Activated CD8-positive, alpha-beta T cell treated with anti-CD3 and anti-CD28 coated beads, Interleukin-2, amount 10 ng/mL, durations not matched to agents 7 days and 5 days (primary cell): ENCODE data around the gene CAMK2D. TPM values are rescaled to one million over a fixed set of nuclear protein-coding genes. Genes with fewer than 3 reads are reported as not detected.
A peak's percentile ranks its signal among the peaks of the same experiment; 100 is the strongest.
"Not testable (repeated sequence)": the region's sequence is repeated elsewhere in the genome, so short reads cannot be mapped to it uniquely, and the experiment has no call there.

Experiments
- ATAC-seq: fragments of 150-1000 bp; cut with Tn5 transposase; one replicate; pipeline ENCODE4 v1.10.0; 2021; ENCODE audit warnings: moderate library complexity
- CTCF ChIA-PET: fragments of 350-600 bp; sonication (Branson Sonifier 250); formaldehyde crosslinking; loops from one replicate; lab custom pipeline; 2021; ENCODE audit warnings: antibody characterized with exemption; lab: Charles Lee
- POLR2A ChIA-PET: fragments of 350-600 bp; sonication (Branson Sonifier 250); formaldehyde crosslinking; loops from one replicate; lab custom pipeline; 2021; ENCODE audit warnings: antibody characterized with exemption; lab: Charles Lee
- DNase-seq: peaks from one replicate; pipeline ENCODE4 v3.0.0-alpha.2; 2020
- H3K27ac Mint-ChIP-seq: one replicate; pipeline ENCODE4 v1.8.0; 2021; ENCODE audit warnings: mild to moderate bottlenecking, mixed read lengths
- H3K27me3 Mint-ChIP-seq: one replicate; pipeline ENCODE4 v1.8.0; 2021; ENCODE audit warnings: low read depth, mixed read lengths
- H3K36me3 Mint-ChIP-seq: one replicate; pipeline ENCODE4 v1.8.0; 2021; ENCODE audit warnings: low read depth, mixed read lengths
- H3K4me1 Mint-ChIP-seq: one replicate; pipeline ENCODE4 v1.8.0; 2021; ENCODE audit warnings: low read depth, mixed read lengths
- H3K4me3 Mint-ChIP-seq: one replicate; pipeline ENCODE4 v1.8.0; 2021; ENCODE audit warnings: mild to moderate bottlenecking, mixed read lengths
- H3K9me3 Mint-ChIP-seq: one replicate; pipeline ENCODE4 v1.8.0; 2022; ENCODE audit warnings: mixed read lengths; ENCODE audit not compliant: insufficient read depth
- total RNA-seq, 2 experiments: library from RNA; stranded (reverse); gene quantifications; one replicate each; pipeline ENCODE4 v1.2.3, GENCODE V29; 2021

The CAMK2D gene
- total RNA-seq, 2 experiments from 2014 or later = 30.7 to 31.1 TPM

DNA sequence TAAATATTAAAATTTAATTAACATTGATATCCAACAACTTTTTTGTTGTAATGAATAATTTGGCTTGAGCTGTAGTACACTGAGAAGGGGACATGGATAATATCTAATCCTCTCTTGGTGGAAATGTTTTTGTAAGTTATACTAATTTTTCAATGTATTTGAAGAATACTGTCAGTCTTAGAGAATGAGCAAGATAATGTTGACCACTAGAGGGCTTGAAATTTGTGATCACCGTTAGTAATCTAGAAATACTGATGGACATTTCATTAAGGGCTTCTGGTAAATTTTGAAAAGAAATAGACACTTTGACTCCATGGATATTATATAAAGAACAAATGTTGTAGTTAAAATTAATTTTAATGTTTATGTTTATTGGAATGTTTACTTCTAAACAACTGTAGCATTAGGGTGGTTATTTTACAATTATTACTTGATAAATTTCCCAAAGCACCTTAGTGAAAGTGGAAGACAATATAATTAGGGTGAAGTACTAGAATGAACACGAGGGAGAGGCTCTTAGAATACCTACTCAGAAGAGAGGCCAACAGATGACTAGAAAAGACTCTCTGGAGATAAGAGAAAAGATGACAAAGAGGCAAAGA lies 20.0 kb upstream of the CAMK2D start:
- Mint-ChIP-seq H3K9me3 (no peaks in the 10 kb centered on the region), H3K4me1 (peaks cover 3% of the 10 kb centered on the region), H3K36me3 (no peaks in the 10 kb centered on the region), H3K27ac (no peak overlapping the region), H3K4me3 (no peak overlapping the region), H3K27me3 (no peaks in the 10 kb centered on the region)
- POLR2A ChIA-PET = no interaction called here
- ATAC-seq (no peak), DNase-seq (no peak)
- CTCF ChIA-PET = no interaction called here

DNA sequence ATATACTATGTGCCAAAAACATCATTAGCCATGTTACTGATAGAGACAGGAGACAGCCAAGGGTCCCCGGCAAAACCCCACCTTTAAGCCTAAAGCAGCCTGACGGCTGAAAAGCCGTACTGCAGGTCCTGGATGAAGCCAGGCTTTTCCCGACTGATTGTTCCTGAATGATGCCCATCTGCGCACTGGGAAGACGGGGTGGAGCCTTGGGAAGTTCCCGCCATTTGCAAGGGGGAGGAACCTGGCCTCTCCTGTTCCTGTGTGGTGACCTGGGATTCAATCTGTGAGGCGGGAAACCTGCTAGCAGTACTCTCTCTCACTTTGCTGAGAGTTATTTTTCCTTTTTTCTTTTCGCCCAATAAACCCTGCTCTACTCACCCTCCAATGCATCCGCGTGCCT lies 15.1 kb upstream of the CAMK2D start:
- Mint-ChIP-seq H3K27ac (no peak overlapping the region), H3K36me3 (peaks cover 5% of the 10 kb centered on the region), H3K4me3 (no peak overlapping the region), H3K4me1 (peaks cover 9% of the 10 kb centered on the region), H3K9me3 (no peaks in the 10 kb centered on the region), H3K27me3 (no peaks in the 10 kb centered on the region)
- ATAC-seq (no peak), DNase-seq (no peak)
- ChIA-PET POLR2A (interaction anchor here (1.1 kb wide), 1 partner anchor 10 kb away, joined by 3 read pairs; no protein-coding TSS in a partner anchor), CTCF (interaction anchor here (1.1 kb wide), 1 partner anchor 177 kb away, joined by 3 read pairs; no protein-coding TSS in a partner anchor)

DNA sequence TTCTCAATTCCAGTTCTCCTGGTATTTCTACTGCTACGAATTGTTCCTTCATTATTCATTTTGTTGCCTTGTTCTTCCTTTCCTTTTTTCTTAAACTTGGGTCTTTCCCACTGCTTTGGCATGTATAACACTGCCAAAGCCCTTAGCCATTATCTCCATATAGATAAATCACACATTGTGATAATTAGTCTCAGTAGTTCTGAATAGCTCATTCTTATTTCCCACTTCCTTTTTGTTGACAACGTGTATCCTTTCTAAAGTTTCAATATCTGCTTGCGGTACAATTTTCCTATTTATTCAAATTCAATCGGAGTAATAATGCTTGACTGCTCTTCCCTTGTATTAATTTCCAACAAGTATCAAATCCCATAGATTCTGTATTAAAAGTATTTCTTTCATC lies 14.5 kb upstream of the CAMK2D start:
- POLR2A ChIA-PET = interaction anchor here (1.1 kb wide), 1 partner anchor 9 kb away, joined by 3 read pairs; no protein-coding TSS in a partner anchor
- H3K4me3 Mint-ChIP-seq = no peak overlapping the region
- DNase-seq = no peak
- no peaks in the 10 kb centered on the region for H3K27me3 Mint-ChIP-seq
- no peak overlapping the region for H3K27ac Mint-ChIP-seq
- H3K9me3 Mint-ChIP-seq = no peaks in the 10 kb centered on the region
- H3K4me1 Mint-ChIP-seq = peaks cover 9% of the 10 kb centered on the region
- CTCF ChIA-PET = no interaction called here
- no peak for ATAC-seq
- H3K36me3 Mint-ChIP-seq = peaks cover 5% of the 10 kb centered on the region

DNA sequence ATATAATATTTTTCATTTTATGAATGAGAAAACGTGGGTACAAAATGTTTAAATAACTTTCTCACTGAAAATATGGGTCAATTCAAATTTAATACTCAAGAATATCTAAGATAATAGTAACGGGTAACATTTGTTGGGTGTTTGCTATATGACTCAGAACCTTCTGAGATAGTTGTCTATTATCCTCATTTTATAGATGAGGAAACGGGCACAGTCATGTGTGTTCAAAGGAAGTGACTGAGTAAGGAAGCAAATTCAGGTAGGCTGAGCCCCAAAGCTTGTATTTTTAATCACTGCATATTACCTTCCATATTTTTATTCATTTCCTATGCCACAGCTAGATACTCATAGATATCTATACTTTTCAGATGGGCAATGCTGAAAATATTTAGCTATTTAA lies 12.2 kb upstream of the CAMK2D start:
- no peak overlapping the region for H3K27ac Mint-ChIP-seq
- ATAC-seq (no peak), DNase-seq (no peak)
- H3K9me3 Mint-ChIP-seq = no peaks in the 10 kb centered on the region
- ChIA-PET POLR2A (interaction anchor here (1.7 kb wide), 1 partner anchor 11 kb away, joined by 7 read pairs; no protein-coding TSS in a partner anchor), CTCF (interaction anchor here (0.8 to 1.5 kb wide), 3 partner anchors 11 to 298 kb away, joined by 3 read pairs; no protein-coding TSS in a partner anchor)
- no peaks in the 10 kb centered on the region for H3K27me3 Mint-ChIP-seq
- H3K4me3 Mint-ChIP-seq = no peak overlapping the region
- H3K4me1 Mint-ChIP-seq = peaks cover 12% of the 10 kb centered on the region
- peaks cover 5% of the 10 kb centered on the region for H3K36me3 Mint-ChIP-seq

DNA sequence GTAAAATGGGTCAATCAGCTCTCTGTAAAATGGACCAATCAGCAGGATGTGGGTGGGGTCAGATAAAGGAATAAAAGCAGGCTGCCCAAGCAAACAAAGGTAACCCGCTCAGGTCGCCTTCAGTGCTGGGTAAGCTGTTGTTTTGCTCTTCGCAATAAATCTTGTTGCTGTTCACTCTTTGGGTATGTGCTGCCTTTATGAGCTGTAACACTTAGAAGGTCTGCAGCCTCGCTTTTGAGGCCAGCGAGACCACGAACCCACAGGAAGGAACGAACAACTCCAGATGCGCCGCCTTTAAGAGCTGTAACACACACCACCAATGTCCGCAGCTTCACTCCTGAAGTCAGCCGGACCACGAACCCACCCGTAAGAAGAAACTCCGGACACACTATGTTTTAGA lies 11.5 kb upstream of the CAMK2D start:
- Mint-ChIP-seq H3K36me3 (peaks cover 5% of the 10 kb centered on the region), H3K4me3 (no peak overlapping the region), H3K9me3 (no peaks in the 10 kb centered on the region), H3K27me3 (no peaks in the 10 kb centered on the region), H3K27ac (peak overlapping the region; percentile 12), H3K4me1 (peaks cover 12% of the 10 kb centered on the region)
- ChIA-PET POLR2A (interaction anchor here (0.7 to 1.7 kb wide), 2 partner anchors 10 to 125 kb away, joined by 3 to 7 read pairs; no protein-coding TSS in a partner anchor), CTCF (interaction anchor here (0.7 kb wide), 1 partner anchor 225 kb away, joined by 3 read pairs; no protein-coding TSS in a partner anchor)
- DNase-seq (peak; percentile 48), ATAC-seq (peak; percentile 42)

DNA sequence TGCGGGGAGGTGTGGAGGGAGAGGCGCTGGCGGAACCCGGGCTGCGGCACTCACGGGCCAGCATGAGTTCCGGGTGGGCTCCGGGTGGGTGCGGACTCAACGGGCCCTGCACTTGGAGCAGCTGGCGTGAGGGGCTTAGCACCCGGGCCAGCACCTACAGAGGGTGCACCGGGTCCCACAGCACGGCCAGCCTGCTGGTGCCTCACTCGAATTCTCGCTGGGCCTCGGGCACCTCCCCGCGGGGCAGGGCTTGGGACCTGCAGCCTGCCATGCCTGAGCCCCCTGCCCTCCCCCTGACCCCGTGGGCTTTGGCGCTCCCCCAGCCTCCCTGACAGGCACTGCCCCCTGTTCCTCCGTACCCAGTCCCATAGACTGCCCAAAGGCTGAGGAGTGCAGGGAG lies 10.8 kb upstream of the CAMK2D start:
- CTCF ChIA-PET = no interaction called here
- POLR2A ChIA-PET = interaction anchor here (1.7 kb wide), 1 partner anchor 10 kb away, joined by 7 read pairs; no protein-coding TSS in a partner anchor
- H3K4me1 Mint-ChIP-seq = peaks cover 17% of the 10 kb centered on the region
- DNase-seq (no peak), ATAC-seq (no peak)
- no peaks in the 10 kb centered on the region for H3K9me3 Mint-ChIP-seq
- H3K4me3 Mint-ChIP-seq = no peak overlapping the region
- H3K27me3 Mint-ChIP-seq = no peaks in the 10 kb centered on the region
- H3K27ac Mint-ChIP-seq = no peak overlapping the region
- H3K36me3 Mint-ChIP-seq = peaks cover 5% of the 10 kb centered on the region

DNA sequence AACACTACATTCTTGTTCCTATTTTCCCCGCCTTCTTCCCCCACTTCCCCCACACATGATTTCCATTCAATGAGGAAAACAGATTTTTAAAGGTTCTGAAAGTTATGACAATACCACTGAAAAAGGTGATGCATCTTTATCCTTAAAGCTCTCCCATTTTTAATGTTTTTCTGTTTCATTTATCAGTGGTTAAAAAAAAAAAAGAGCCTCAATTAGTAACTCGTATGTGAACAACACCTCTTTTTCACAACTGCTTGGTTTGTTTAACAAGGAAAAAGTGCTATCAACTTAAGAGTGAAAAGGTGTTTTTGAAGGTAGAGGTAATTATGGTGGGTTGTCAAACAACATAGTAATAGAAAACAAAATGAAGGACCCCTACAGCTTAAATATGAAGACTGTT lies 8.2 kb upstream of the CAMK2D start:
- POLR2A ChIA-PET = no interaction called here
- ATAC-seq = no peak
- Mint-ChIP-seq H3K27ac (no peak overlapping the region), H3K4me3 (no peak overlapping the region), H3K4me1 (peaks cover 26% of the 10 kb centered on the region), H3K27me3 (no peaks in the 10 kb centered on the region), H3K36me3 (peaks cover 5% of the 10 kb centered on the region), H3K9me3 (no peaks in the 10 kb centered on the region)
- CTCF ChIA-PET = no interaction called here
- DNase-seq = no peak

DNA sequence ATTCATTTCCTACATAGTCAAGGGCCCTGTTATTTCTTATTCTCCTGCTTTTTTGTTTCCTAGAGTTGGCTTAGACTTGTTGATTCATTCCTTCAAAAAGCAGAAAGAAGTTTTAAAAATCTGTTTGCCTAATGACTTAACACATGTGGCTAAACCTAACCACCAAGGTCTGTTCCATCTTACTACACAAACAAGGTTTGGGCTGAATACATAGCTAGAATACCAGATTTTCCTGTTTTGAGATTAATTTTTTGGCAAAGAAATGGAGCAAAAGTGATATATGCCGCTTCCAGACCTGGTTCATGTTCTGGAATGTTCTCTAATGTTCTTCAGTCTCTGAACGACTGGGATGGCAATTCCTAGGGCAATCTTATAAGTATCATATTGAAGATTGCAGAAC lies 7.4 kb upstream of the CAMK2D start:
- CTCF ChIA-PET = interaction anchor here (1.0 kb wide), 1 partner anchor 133 kb away, joined by 3 read pairs; no protein-coding TSS in a partner anchor
- DNase-seq = no peak
- Mint-ChIP-seq H3K9me3 (no peaks in the 10 kb centered on the region), H3K27me3 (no peaks in the 10 kb centered on the region), H3K4me1 (peaks cover 26% of the 10 kb centered on the region), H3K27ac (no peak overlapping the region), H3K4me3 (no peak overlapping the region), H3K36me3 (peaks cover 5% of the 10 kb centered on the region)
- POLR2A ChIA-PET = no interaction called here
- ATAC-seq = no peak

DNA sequence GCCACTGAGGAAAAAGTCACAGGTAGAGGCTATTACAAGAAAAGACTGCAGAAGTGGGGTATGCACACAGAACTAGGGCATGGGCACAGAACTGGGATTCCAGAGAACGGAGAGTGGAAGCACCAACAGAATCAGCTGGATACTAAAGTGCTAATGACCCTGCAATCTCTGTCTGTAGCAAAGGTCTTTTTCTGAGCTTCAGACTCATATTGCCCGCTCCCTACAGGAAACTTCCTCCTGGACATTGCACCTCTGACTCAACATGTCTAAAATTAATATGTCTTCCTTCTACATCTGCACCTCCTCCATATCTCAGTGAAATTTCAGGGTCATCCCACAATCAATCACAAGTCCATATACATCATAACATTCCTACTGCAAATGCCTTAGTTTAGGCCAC lies 5.3 kb upstream of the CAMK2D start:
- ChIA-PET CTCF (interaction anchor here (0.8 to 1.1 kb wide), 4 partner anchors 20 to 219 kb away, joined by 3 read pairs; no protein-coding TSS in a partner anchor), POLR2A (interaction anchor here (1.3 kb wide), 1 partner anchor 9 kb away, joined by 3 read pairs; no protein-coding TSS in a partner anchor)
- no peak overlapping the region for H3K4me3 Mint-ChIP-seq
- H3K27me3 Mint-ChIP-seq = no peaks in the 10 kb centered on the region
- no peaks in the 10 kb centered on the region for H3K36me3 Mint-ChIP-seq
- H3K4me1 Mint-ChIP-seq = peaks cover 24% of the 10 kb centered on the region
- H3K9me3 Mint-ChIP-seq = no peaks in the 10 kb centered on the region
- ATAC-seq (no peak), DNase-seq (no peak)
- no peak overlapping the region for H3K27ac Mint-ChIP-seq

DNA sequence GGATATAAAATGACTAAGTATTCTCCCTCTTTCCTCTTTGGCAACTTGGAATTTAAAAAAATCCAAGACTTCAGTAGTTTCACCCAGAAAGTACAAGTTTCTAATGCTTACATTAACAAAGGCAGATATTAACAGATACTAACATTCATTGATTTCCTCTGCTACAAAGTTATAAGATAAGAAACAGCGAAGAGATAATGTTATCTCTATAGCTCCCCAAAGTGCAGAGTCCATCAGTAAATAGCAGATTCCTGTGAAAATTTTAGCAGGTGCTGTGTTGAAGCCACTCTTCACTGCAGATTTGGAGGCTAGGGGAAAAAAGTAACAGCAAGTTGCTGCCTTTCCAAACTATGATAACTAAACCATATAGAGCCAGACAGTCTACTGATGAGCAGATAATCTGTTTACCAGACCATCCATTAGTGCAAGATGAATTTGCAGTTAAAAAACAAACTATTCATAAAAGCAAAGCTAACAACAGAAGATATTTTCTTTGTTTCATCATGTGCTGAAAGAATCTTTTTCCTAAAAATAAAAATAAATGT lies 3.3 kb upstream of the CAMK2D start:
- Mint-ChIP-seq H3K27ac (no peak overlapping the region), H3K27me3 (no peaks in the 10 kb centered on the region), H3K36me3 (peaks cover 2% of the 10 kb centered on the region), H3K4me1 (peaks cover 24% of the 10 kb centered on the region), H3K9me3 (no peaks in the 10 kb centered on the region), H3K4me3 (no peak overlapping the region)
- ChIA-PET POLR2A (no interaction called here), CTCF (no interaction called here)
- DNase-seq (no peak), ATAC-seq (no peak)

DNA sequence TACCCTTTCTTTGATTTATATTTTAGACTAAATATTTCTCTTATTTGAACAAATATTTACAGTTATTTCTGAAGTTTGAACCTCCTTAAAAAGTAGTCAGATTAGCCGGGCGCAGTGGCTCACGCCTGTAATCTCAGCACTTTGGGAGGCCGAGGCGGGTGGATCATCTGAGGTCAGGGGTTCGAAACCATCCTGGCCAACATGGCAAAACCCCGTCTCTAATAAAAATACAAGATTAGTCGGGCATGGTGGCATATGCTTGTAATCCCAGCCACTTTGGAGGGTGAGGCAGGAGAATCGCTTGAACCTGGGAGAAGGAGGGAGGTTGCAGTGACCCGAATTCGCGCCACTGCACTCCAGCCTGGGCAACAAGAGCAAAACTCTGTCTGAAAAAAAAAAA lies 2.4 kb upstream of the CAMK2D start:
- CTCF ChIA-PET, H3K4me3 Mint-ChIP-seq, H3K36me3 Mint-ChIP-seq, ATAC-seq, H3K9me3 Mint-ChIP-seq, DNase-seq, H3K27ac Mint-ChIP-seq, POLR2A ChIA-PET, H3K27me3 Mint-ChIP-seq: not testable (repeated sequence)
- H3K4me1 Mint-ChIP-seq = peaks cover 23% of the 10 kb centered on the region

DNA sequence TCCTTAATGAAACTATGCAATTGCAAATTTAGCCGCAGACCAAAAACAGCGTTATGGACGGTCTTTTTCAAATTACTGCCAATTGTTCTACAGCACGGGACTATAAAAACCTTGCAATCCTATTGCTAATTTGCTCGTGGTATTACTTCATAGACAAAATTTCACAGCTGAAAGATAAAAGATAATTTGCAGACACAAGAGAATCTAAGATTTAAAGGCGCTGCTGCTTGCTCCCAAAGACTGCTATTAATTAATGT lies 1.4 kb upstream of the CAMK2D start:
- Mint-ChIP-seq H3K27ac (peak overlapping the region; percentile 100), H3K4me1 (peaks cover 31% of the 10 kb centered on the region), H3K36me3 (peaks cover 12% of the 10 kb centered on the region), H3K4me3 (peak overlapping the region; percentile 93), H3K9me3 (no peaks in the 10 kb centered on the region), H3K27me3 (no peaks in the 10 kb centered on the region)
- ChIA-PET CTCF (interaction anchor here (1.2 to 2.0 kb wide), 2 partner anchors 11 to 215 kb away, joined by 3 to 9 read pairs; no protein-coding TSS in a partner anchor), POLR2A (interaction anchor here (0.7 to 1.8 kb wide), 2 partner anchors 10 to 933 kb away, joined by 3 to 7 read pairs; no protein-coding TSS in a partner anchor)
- no peak for ATAC-seq
- DNase-seq = no peak
